K562 (cell line): ENCODE results near the gene SNAPC5. TPM values are rescaled to one million over a fixed set of nuclear protein-coding genes. Genes with fewer than 3 reads are reported as not detected.
A peak's percentile ranks its signal among the peaks of the same experiment; 100 is the strongest.
"Not testable (repeated sequence)": the region's sequence is repeated elsewhere in the genome, so short reads cannot be mapped to it uniquely, and the experiment has no call there.

Experiments used
- ATAC-seq: fragments of 200-7000 bp; cut with Tn5 transposase; 3 replicates; pipeline ENCODE4 v1.9.1; 2020; ENCODE audit warnings: moderate library complexity
- BruUV-seq: library from RNA; stranded (reverse); fragments of 400-500 nt; replicated peaks from 2 replicates; lab custom pipeline; 2021; lab: Mats Ljungman, UMichigan
- CTCF ChIA-PET: fragments of 300-600 bp; formaldehyde crosslinking; extraction: SDS; loops from one replicate; lab custom pipeline; 2021; ENCODE audit warnings: low intra/inter-chr PET ratio; lab: Yijun Ruan, JAX
- POLR2A ChIA-PET: fragments of 300-600, 350-650 bp; sonication (Branson Sonifier 250); formaldehyde crosslinking; extraction: SDS; loops from one replicate; lab custom pipeline; 2021; ENCODE audit warnings: antibody characterized with exemption, inconsistent platforms; lab: Yijun Ruan, JAX
- DNase-seq, 4 experiments: peaks; one replicate each; pipeline versions ENCODE4 v3.0.0 to v3.0.0-alpha.2; 2011 to 2018; ENCODE audit warnings: low spot score in 3 of 4, mixed read lengths in 3 of 4; ENCODE audit errors: extremely low read depth in 1 of 4
- FAIRE-seq: peaks from 2 replicates; lab custom pipeline; 2011; peaks lifted over from hg19 to GRCh38; lab: Jason Lieb, UNC
- H2AFZ ChIP-seq: 2 replicates; pipeline ENCODE4 v1.6.0; 2011; ENCODE audit warnings: low read depth, low read length, control low read depth, inconsistent platforms
- H3K27ac ChIP-seq: fragments of 200-600 bp; 3 replicates; pipeline ENCODE4 v1.8.0; 2011; ENCODE audit warnings: low read depth, mild to moderate bottlenecking, control low read depth, inconsistent platforms, low read length, moderate library complexity, mixed read lengths; ENCODE audit errors: extremely low read depth
- H3K27me3 ChIP-seq, 2 experiments: fragments of 300-600 bp in 1 of 2; 2 replicates in 1 of 2; 3 replicates in 1 of 2; pipeline versions ENCODE4 v1.6.0 to v1.8.0; 2011; ENCODE audit warnings: inconsistent platforms in 2 of 2, low read length in 2 of 2, mild to moderate bottlenecking in 1 of 2, mixed read lengths in 1 of 2, moderate library complexity in 1 of 2; ENCODE audit not compliant: control insufficient read depth in 2 of 2, insufficient read depth in 2 of 2
- H3K36me3 ChIP-seq: fragments of 300-600 bp; 3 replicates; pipeline ENCODE4 v1.8.0; 2011; ENCODE audit warnings: mild to moderate bottlenecking, low read length, inconsistent platforms; ENCODE audit not compliant: control insufficient read depth, insufficient read depth
- H3K4me1 ChIP-seq, 2 experiments: fragments of 200-600 bp in 1 of 2; replicated peaks in 1 of 2; 2 replicates in 1 of 2; 3 replicates in 1 of 2; pipeline versions ENCODE4 v1.5.1 to v1.8.0; 2011; ENCODE audit warnings: inconsistent platforms in 2 of 2, low read length in 2 of 2, mild to moderate bottlenecking in 1 of 2, mixed read lengths in 1 of 2, moderate library complexity in 1 of 2; ENCODE audit not compliant: control insufficient read depth in 2 of 2, insufficient read depth in 2 of 2
- H3K4me2 ChIP-seq: 2 replicates; pipeline ENCODE4 v1.6.1; 2011; ENCODE audit warnings: low read length, control low read depth, inconsistent platforms, mixed read lengths; ENCODE audit not compliant: insufficient read depth
- H3K4me3 ChIP-seq: fragments of 200-600 bp; sonication (generic), shearing (Covaris generic); 2 replicates; pipeline ENCODE4 v1.5.1; 2016; ENCODE audit warnings: control low read depth, inconsistent platforms
- H3K79me2 ChIP-seq: fragments of 200-600 bp; 3 replicates; pipeline ENCODE4 v1.8.0; 2011; ENCODE audit warnings: low read length, inconsistent platforms; ENCODE audit not compliant: control insufficient read depth, insufficient read depth
- H3K9ac ChIP-seq, 2 experiments: 2 replicates each; pipeline versions ENCODE4 v1.6.0 to v1.6.1; 2011; ENCODE audit warnings: low read depth in 2 of 2, low read length in 2 of 2, control low read depth in 1 of 2, inconsistent platforms in 1 of 2, mild to moderate bottlenecking in 1 of 2, mixed read lengths in 1 of 2; ENCODE audit not compliant: insufficient read depth in 1 of 2
- H3K9me1 ChIP-seq: one replicate; pipeline ENCODE4 v1.6.0; 2011; ENCODE audit warnings: inconsistent platforms, mild to moderate bottlenecking, low read length, moderate library complexity; ENCODE audit not compliant: control insufficient read depth, insufficient read depth
- H3K9me3 ChIP-seq: replicated peaks from 2 replicates; pipeline ENCODE4 v1.5.1; 2011; ENCODE audit warnings: low read depth, low read length, inconsistent platforms; ENCODE audit not compliant: control insufficient read depth, insufficient read depth
- H4K20me1 ChIP-seq: replicated peaks from 2 replicates; pipeline ENCODE4 v1.6.1; 2011; ENCODE audit warnings: low read length, inconsistent platforms, mixed read lengths; ENCODE audit not compliant: control insufficient read depth, insufficient read depth
- BRD4 ChIP-seq: fragments of 200-600 bp; sonication (generic); IDR thresholded peaks from 2 replicates; pipeline ENCODE4 v1.6.1; 2017; ENCODE audit warnings: inconsistent platforms
- PRDM10 ChIP-seq: fragments of 450-650 bp; IDR thresholded peaks from 2 replicates; pipeline ENCODE4 v1.6.1; 2018; ENCODE audit not compliant: partially characterized antibody
- RBFOX2 ChIP-seq: fragments of 200-400 bp; formaldehyde crosslinking; IDR thresholded peaks from 2 replicates; pipeline ENCODE4 v1.6.1; 2017; ENCODE audit warnings: low read depth, mild to moderate bottlenecking, low read length, moderate library complexity
- THRA ChIP-seq: fragments of 450-650 bp; IDR thresholded peaks from 2 replicates; pipeline ENCODE4 v1.6.1; 2017; ENCODE audit warnings: mild to moderate bottlenecking, moderate library complexity
- WGBS: fragments of 100-300 bp; shearing (Covaris generic); methylation state at CpG from one replicate; pipeline ENCODE4 v1.1.6; 2016; ENCODE audit warnings: low coverage, mixed read lengths; ENCODE audit not compliant: insufficient coverage; ENCODE audit errors: missing lambda C conversion rate; 5-methylcytosine and 5-hydroxymethylcytosine counted together
- in situ Hi-C: fragments of 300-500 bp; cut with MboI; formaldehyde crosslinking; loops from 4 replicates; pipeline ENCODE4 v1.15.0; 2018; ENCODE audit warnings: inconsistent platforms, mixed read lengths
- intact Hi-C: fragments of 100-400 bp; cut with micrococcal nuclease; formaldehyde crosslinking; loops from 2 replicates; pipeline ENCODE4 v1.14.2; 2022
- polyA plus RNA-seq, 8 experiments: library from polyadenylated mRNA; depleted of rRNA in 4 of 8; stranded (reverse) in 5 of 8; unstranded in 3 of 8; fragments of >200 nt; fragmentation: Nextera tagmentation in 2 of 8; fragmentation: Illumina TruSeq in 1 of 8; extraction: Ambion mirVana in 2 of 8; extraction: Trizol in 1 of 8; gene quantifications; 2 replicates each; pipeline versions ENCODE4 v1.2.1 to v1.2.3, GENCODE V29; 2011 to 2014; ENCODE audit warnings: inconsistent platforms in 1 of 8, missing spikeins in 1 of 8
- total RNA-seq, 7 experiments: library from RNA; depleted of rRNA in 6 of 7; stranded (reverse); fragments of >200 nt in 6 of 7; fragmentation: Illumina TruSeq in 2 of 7; extraction: Trizol in 2 of 7; gene quantifications; 2 replicates each; pipeline versions ENCODE4 v1.2.1 to v1.2.3, GENCODE V29; 2011 to 2021; ENCODE audit warnings: low replicate concordance in 1 of 7

Gene SNAPC5
- total and polyA plus RNA-seq, 9 of the 15 experiments (the other 6 are each of a cell fraction or from before 2014, with no cell fraction given), result 52.8 to 155 (median 96.5) TPM

GRCh38 chr15:66502491-66502890 lies 4.9 kb upstream of the SNAPC5 start:
- peaks cover 64% of the 10 kb centered on the region for H3K36me3 ChIP-seq
- in situ Hi-C loops, result no loop called here
- H4K20me1 ChIP-seq, result peaks cover 40% of the 10 kb centered on the region
- peak overlapping the region; percentile 97 for H3K4me2 ChIP-seq
- FAIRE-seq (no peak), ATAC-seq (no peak), DNase-seq (no peak)
- 6% methylated on average over 10 of the region's 10 CpGs for WGBS
- H3K4me3 ChIP-seq, result peak overlapping the region; percentile 71
- H3K4me1 ChIP-seq, result peaks cover 12 to 14% of the 10 kb centered on the region in 2 experiments
- TF ChIP-seq BRD4, result 0 out of 2 replicates have a peak, but pooled peaks have one; percentile 60
- TF ChIP-seq THRA, result no peak
- TF ChIP-seq RBFOX2, result peak; percentile 55; the same call in 1 of the 2 replicates
- H2AFZ ChIP-seq, result no peak overlapping the region
- H3K9me1 ChIP-seq, result no peaks in the 10 kb centered on the region
- no TSS peak for BruUV-seq
- peak overlapping the region; percentile 97 for H3K27ac ChIP-seq
- H3K9me3 ChIP-seq, result no peaks in the 10 kb centered on the region
- peak overlapping the region; percentile 89 to 98 for H3K9ac ChIP-seq
- CTCF ChIA-PET, result no interaction called here
- no peaks in the 10 kb centered on the region for H3K27me3 ChIP-seq
- intact Hi-C loops, result no loop called here
- H3K79me2 ChIP-seq, result peaks cover 77% of the 10 kb centered on the region
- POLR2A ChIA-PET, result interaction anchor here (2.4 kb wide), 1 partner anchor 10 kb away, joined by 8 read pairs; no protein-coding TSS in a partner anchor

- Histone ChIP-seq H3K4me1 (peaks cover 5 to 13% of the 10 kb centered on the region in 2 experiments), H3K79me2 (peaks cover 77% of the 10 kb centered on the region), H3K9ac (peak overlapping the region in 1 of 2 experiments; percentile 23; a peak in 1 of 4 replicates), H4K20me1 (peaks cover 40% of the 10 kb centered on the region), H3K27ac (0 out of 3 replicates have a peak overlapping the region, but pooled peaks have one; percentile 23), H3K36me3 (peaks cover 78% of the 10 kb centered on the region)
- FAIRE-seq, CTCF ChIA-PET, BruUV-seq, H3K27me3 ChIP-seq, ATAC-seq, H3K4me2 ChIP-seq, H3K9me3 ChIP-seq, intact Hi-C loops, H3K9me1 ChIP-seq, H3K4me3 ChIP-seq, DNase-seq, H2AFZ ChIP-seq, in situ Hi-C loops: not testable (repeated sequence)
- peak; percentile 42 for TF ChIP-seq PRDM10
- peak; percentile 20; the same call in 1 of the 2 replicates for TF ChIP-seq RBFOX2
- 85% methylated on average over 7 of the region's 7 CpGs for WGBS
- POLR2A ChIA-PET, result interaction anchor here (1.2 to 2.3 kb wide), 2 partner anchors 9 to 188 kb away, joined by 4 to 7 read pairs; no protein-coding TSS in a partner anchor
Observed at GRCh38 chr15:66500346-66500745, 2.8 kb upstream of the SNAPC5 start.
